ENCODE data around the gene DDO. TPM values are rescaled to one million over a fixed set of nuclear protein-coding genes. Genes with fewer than 3 reads are reported as not detected.

The DDO gene
- total and polyA plus RNA-seq, 2 of the 8 experiments (the other 6 are each of a cell fraction or from before 2014, with no cell fraction given), result not detected

GRCh38 chr6:110458476-110458875 lies 43.1 kb upstream of the DDO start:
- Histone ChIP-seq H3K36me3 (ENCODE audit: control insufficient read depth in 2 of 4, insufficient read depth in 4 of 4, low read length in 3 of 4) (no peaks in the 10 kb centered on the region), H2AFZ (ENCODE audit: low read length) (no peak overlapping the region), H3K79me1 (ENCODE audit: low read depth, low read length) (no peaks in the 10 kb centered on the region), H4K91ac (replicated peaks; ENCODE audit: insufficient read length, low read length) (no peak overlapping the region), H2BK15ac (ENCODE audit: low read length) (no peak overlapping the region), H3K4me3 (ENCODE audit: extremely low read depth in 1 of 4, insufficient read depth in 2 of 4, low read depth in 3 of 4, low read length in 4 of 4) (no peak overlapping the region), H2AK5ac (ENCODE audit: low read depth, low read length) (no peak overlapping the region), H2BK20ac (ENCODE audit: low read length) (no peak overlapping the region), H3K56ac (replicated peaks; ENCODE audit: insufficient read length, low read depth, low read length) (no peak overlapping the region), H3K27me3 (replicated peaks in 1 of 4; ENCODE audit: control insufficient read depth in 3 of 4, extremely low read depth in 1 of 4, insufficient read depth in 3 of 4, low read length in 3 of 4) (no peaks in the 10 kb centered on the region), H4K5ac (ENCODE audit: insufficient read length, low read depth, low read length) (no peak overlapping the region), H2BK5ac (ENCODE audit: low read depth, low read length) (no peak overlapping the region), H4K8ac (ENCODE audit: extremely low read depth, insufficient read depth, low read length) (no peak overlapping the region), H3K4ac (replicated peaks; ENCODE audit: insufficient read length, low read depth, low read length) (no peak overlapping the region), H3K9me3 (ENCODE audit: insufficient read depth in 2 of 2, low read depth in 1 of 2, low read length in 1 of 2) (peaks cover 0 to 7% of the 10 kb centered on the region in 2 experiments; a peak in 3 of 4 replicates), H3K4me1 (replicated peaks in 1 of 4; ENCODE audit: control insufficient read depth in 3 of 4, insufficient read depth in 4 of 4, low read length in 3 of 4) (no peaks in the 10 kb centered on the region), H3K9ac (replicated peaks in 1 of 4; ENCODE audit: extremely low read depth in 1 of 4, low read depth in 3 of 4, low read length in 3 of 4) (no peak overlapping the region), H3K4me2 (ENCODE audit: insufficient read depth in 1 of 2, low read depth in 2 of 2, low read length in 2 of 2) (no peak overlapping the region), H3K23me2 (ENCODE audit: low read depth, low read length) (no peaks in the 10 kb centered on the region), H3K18ac (ENCODE audit: extremely low read depth, low read length) (no peak overlapping the region), H3K23ac (ENCODE audit: insufficient read length) (no peak overlapping the region), H2BK120ac (replicated peaks; ENCODE audit: low read depth, low read length) (no peak overlapping the region), H3K27ac (ENCODE audit: low read depth, low read length) (no peak overlapping the region), H3K14ac (ENCODE audit: insufficient read length) (no peak overlapping the region), H3K79me2 (ENCODE audit: control insufficient read depth in 1 of 2, insufficient read depth in 2 of 2, low read length in 2 of 2) (no peaks in the 10 kb centered on the region), H2BK12ac (ENCODE audit: low read depth, low read length) (no peak overlapping the region), H4K20me1 (replicated peaks in 1 of 2; ENCODE audit: control insufficient read depth in 1 of 2, insufficient read depth in 2 of 2, low read length in 2 of 2) (no peaks in the 10 kb centered on the region)
- DNase-seq (ENCODE audit: low read depth in 1 of 2, low spot score in 2 of 2) (no peak), FAIRE-seq (no peak)
- 100% methylated on average over 1 of the region's 1 CpG; no CpG with 5 or more reads in 1 of the 2 experiments for WGBS, 2 experiments (ENCODE audit: extremely low coverage in 1 of 2, insufficient coverage in 1 of 2, insufficient read length in 1 of 2, insufficient replicate concordance in 2 of 2, low coverage in 1 of 2, low lambda C conversion rate in 2 of 2, missing lambda C conversion rate in 1 of 2)
- ChIA-PET CTCF (ENCODE audit: partially characterized antibody) (interaction anchor here (0.7 to 1.6 kb wide), 7 partner anchors 9 to 161 kb away, joined by 3 to 4 read pairs (median 3); no protein-coding TSS in a partner anchor), POLR2A (ENCODE audit: partially characterized antibody) (no interaction called here)
- TF ChIP-seq ZNF274 (IDR thresholded peaks at IDR 0.05; ENCODE audit: borderline replicate concordance, extremely low read depth, low read length) (no peak), JUN (IDR thresholded peaks at IDR 0.05; ENCODE audit: low read depth, low read length) (no peak), SIRT6 (IDR thresholded peaks at IDR 0.05; ENCODE audit: low read length) (no peak), TBP (IDR thresholded peaks at IDR 0.05; ENCODE audit: low read depth, low read length) (no peak), EGR1 (IDR thresholded peaks at IDR 0.05; ENCODE audit: borderline replicate concordance, low read depth, low read length) (no peak), JUND (IDR thresholded peaks at IDR 0.05; ENCODE audit: low read length) (no peak), RAD21 (IDR thresholded peaks at IDR 0.05 in 1 of 2, conservative IDR thresholded peaks at IDR 0.05 in 1 of 2; ENCODE audit: low read depth in 2 of 2, low read length in 2 of 2) (no peak), RFX5 (IDR thresholded peaks at IDR 0.05; ENCODE audit: borderline replicate concordance, low read depth, low read length) (no peak), CREB1 (IDR thresholded peaks at IDR 0.05) (no peak), PHF8 (conservative IDR thresholded peaks at IDR 0.05; ENCODE audit: low read depth, low read length) (no peak), SIX5 (IDR thresholded peaks at IDR 0.05; ENCODE audit: low read depth, low read length) (no peak), TAF7 (optimal IDR thresholded peaks at IDR 0.05; ENCODE audit: borderline replicate concordance, low read depth, low read length) (no peak)
- TF ChIP-seq, protein P1, sequence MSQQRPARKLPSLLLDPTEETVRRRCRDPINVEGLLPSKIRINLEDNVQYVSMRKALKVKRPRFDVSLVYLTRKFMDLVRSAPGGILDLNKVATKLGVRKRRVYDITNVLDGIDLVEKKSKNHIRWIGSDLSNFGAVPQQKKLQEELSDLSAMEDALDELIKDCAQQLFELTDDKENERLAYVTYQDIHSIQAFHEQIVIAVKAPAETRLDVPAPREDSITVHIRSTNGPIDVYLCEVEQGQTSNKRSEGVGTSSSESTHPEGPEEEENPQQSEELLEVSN (IDR thresholded peaks at IDR 0.05), result no peak
